GM19455 (cell line): ENCODE data around the gene ATAD1.

Experiments used
- ATAC-seq: cut with Tn5 transposase; IDR thresholded peaks from one replicate; pipeline ENCODE4 v1.9.1; 2021; ENCODE audit not compliant: unreplicated experiment

Gene ATAD1

GRCh38 chr10:87722716-87723115 lies 95.3 kb downstream of the ATAD1 start:
- ATAC-seq: no peak

- no peak for ATAC-seq
These were observed 96.2 kb downstream of the ATAD1 start for GRCh38 chr10:87721781-87722180.

GRCh38 chr10:87720665-87721064 lies 97.4 kb downstream of the ATAD1 start:
- no peak for ATAC-seq

GRCh38 chr10:87716348-87716670 lies 101.7 kb downstream of the ATAD1 start:
- no peak for ATAC-seq

GRCh38 chr10:87715552-87716347 lies 102.3 kb downstream of the ATAD1 start:
- no peak for ATAC-seq

- no peak for ATAC-seq
These were observed 104.3 kb downstream of the ATAD1 start for GRCh38 chr10:87713707-87714106.

GRCh38 chr10:87712913-87713616 lies 105.0 kb downstream of the ATAD1 start:
- no peak for ATAC-seq

GRCh38 chr10:87707254-87707653 lies 110.8 kb downstream of the ATAD1 start:
- no peak for ATAC-seq

- ATAC-seq: no peak
These were observed 111.3 kb downstream of the ATAD1 start for GRCh38 chr10:87706731-87707130.

GRCh38 chr10:87705339-87705738 lies 112.7 kb downstream of the ATAD1 start:
- ATAC-seq: no peak

GRCh38 chr10:87703771-87704170 lies 114.3 kb downstream of the ATAD1 start:
- ATAC-seq: no peak

- ATAC-seq: no peak
These were observed 115.1 kb downstream of the ATAD1 start for GRCh38 chr10:87702973-87703294.

GRCh38 chr10:87702260-87702972 lies 115.6 kb downstream of the ATAD1 start:
- ATAC-seq: no peak
